Right forelimb (tissue), 1 donor: ENCODE data around the gene PPP2R2C.

Source experiments
- DNase-seq: peaks from one replicate; pipeline ENCODE4 v3.0.0-alpha.2; 2018

The PPP2R2C gene

GRCh38 chr4:6360385-6360784, 112.0 kb downstream of the PPP2R2C start:
- DNase-seq = no peak

- DNase-seq = no peak
Observed at GRCh38 chr4:6359536-6360308, 112.7 kb downstream of the PPP2R2C start.

GRCh38 chr4:6357476-6357875, 114.9 kb downstream of the PPP2R2C start:
- DNase-seq = no peak

- DNase-seq = no peak
Observed at GRCh38 chr4:6356076-6356560, 116.3 kb downstream of the PPP2R2C start.

GRCh38 chr4:6355052-6355451, 117.4 kb downstream of the PPP2R2C start:
- no peak for DNase-seq

GRCh38 chr4:6354626-6355025, 117.8 kb downstream of the PPP2R2C start:
- no peak for DNase-seq

GRCh38 chr4:6354119-6354518, 118.3 kb downstream of the PPP2R2C start:
- DNase-seq = no peak

GRCh38 chr4:6352031-6352692, 120.3 kb downstream of the PPP2R2C start:
- no peak for DNase-seq

GRCh38 chr4:6351246-6352000, 121.0 kb downstream of the PPP2R2C start:
- no peak for DNase-seq

GRCh38 chr4:6350646-6351045, 121.8 kb downstream of the PPP2R2C start:
- no peak for DNase-seq

- no peak for DNase-seq
Observed at GRCh38 chr4:6349896-6350603, 122.4 kb downstream of the PPP2R2C start.

- DNase-seq = no peak
Observed at GRCh38 chr4:6348408-6348807, 124.0 kb downstream of the PPP2R2C start.

- no peak for DNase-seq
Observed at GRCh38 chr4:6347511-6348045, 124.8 kb downstream of the PPP2R2C start.

GRCh38 chr4:6346373-6347110, 125.9 kb downstream of the PPP2R2C start:
- no peak for DNase-seq

- no peak for DNase-seq
Observed at GRCh38 chr4:6345866-6346265, 126.5 kb downstream of the PPP2R2C start.

- no peak for DNase-seq
Observed at GRCh38 chr4:6345096-6345830, 127.2 kb downstream of the PPP2R2C start.

GRCh38 chr4:6343939-6344408, 128.4 kb downstream of the PPP2R2C start:
- no peak for DNase-seq

GRCh38 chr4:6342530-6343293, 129.7 kb downstream of the PPP2R2C start:
- no peak for DNase-seq

- DNase-seq = no peak
Observed at GRCh38 chr4:6341696-6342095, 130.7 kb downstream of the PPP2R2C start.

GRCh38 chr4:6340446-6341015, 131.9 kb downstream of the PPP2R2C start:
- DNase-seq = no peak
